ENCODE results near the gene DNAJC10.

Gene DNAJC10

GRCh38 chr2:182807319-182807718 lies 91.3 kb downstream of the DNAJC10 start:
- no peak for DNase-seq

DNA sequence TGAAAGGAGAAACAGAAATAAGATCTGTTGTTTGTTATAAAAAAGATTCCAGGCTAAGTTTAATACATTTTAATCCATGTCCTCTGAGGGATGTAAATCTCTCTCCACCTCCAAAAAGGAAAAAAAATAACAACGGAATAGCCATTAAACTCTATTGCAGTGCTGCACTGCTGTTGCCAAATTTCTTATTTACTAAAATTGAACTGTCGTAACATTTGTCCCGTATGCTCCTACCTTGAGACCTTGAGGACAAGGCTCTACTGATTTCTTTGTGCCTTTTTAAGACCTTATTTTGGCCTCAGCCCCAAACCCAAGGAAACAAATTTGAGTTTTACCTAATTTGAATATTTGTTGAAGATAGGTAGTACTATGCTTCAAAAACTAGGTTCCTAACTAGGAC lies 94.0 kb downstream of the DNAJC10 start:
- DNase-seq, result no peak

DNA sequence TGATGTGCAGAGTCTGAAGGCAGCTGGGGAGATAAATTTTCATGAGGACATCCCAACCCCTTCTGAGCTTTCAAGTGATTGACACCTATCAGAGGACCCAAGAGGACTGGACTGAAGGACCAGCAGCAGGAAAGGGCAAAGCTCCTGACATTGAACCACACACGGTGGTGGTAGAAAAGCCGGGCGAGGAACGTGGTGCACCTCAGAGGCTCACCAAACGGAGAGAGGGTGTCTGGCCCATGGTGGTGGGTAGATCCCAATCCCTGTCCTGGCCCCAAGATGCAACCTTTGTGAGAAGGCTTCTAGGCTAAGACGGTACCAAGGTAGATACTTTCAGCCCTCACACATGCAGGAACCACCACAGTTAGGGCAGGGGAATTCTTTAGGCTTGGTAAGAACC lies 98.3 kb downstream of the DNAJC10 start:
- DNase-seq, result no peak

- no peak for DNase-seq
These were observed 98.7 kb downstream of the DNAJC10 start for GRCh38 chr2:182814804-182815203.

- no peak for DNase-seq
These were observed 100.8 kb downstream of the DNAJC10 start for GRCh38 chr2:182816866-182817265.

- DNase-seq, result no peak
These were observed 101.5 kb downstream of the DNAJC10 start for GRCh38 chr2:182817558-182817957.

DNA sequence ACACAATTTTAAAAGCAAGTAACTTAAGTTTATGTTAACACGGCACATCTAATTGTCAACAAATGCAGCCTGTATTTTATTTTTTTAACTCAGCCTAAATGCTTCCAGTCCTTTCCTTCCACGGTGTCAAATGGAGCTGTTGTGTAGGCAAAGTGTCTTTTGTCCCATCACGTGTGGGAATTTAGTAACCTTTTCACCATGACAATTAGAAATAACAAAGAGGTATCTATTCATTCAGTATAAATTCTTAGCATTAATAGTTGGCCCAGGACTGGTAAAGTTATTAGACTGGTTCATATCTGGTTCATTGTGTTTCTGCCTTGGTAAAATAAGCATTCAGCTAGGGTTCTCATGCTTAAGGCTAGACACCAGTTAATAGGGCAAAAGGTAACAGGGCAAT lies 102.4 kb downstream of the DNAJC10 start:
- peak; percentile 36 for DNase-seq

GRCh38 chr2:182818925-182819324 lies 102.9 kb downstream of the DNAJC10 start:
- DNase-seq, result peak; percentile 39

- DNase-seq, result no peak
These were observed 103.4 kb downstream of the DNAJC10 start for GRCh38 chr2:182819412-182819811.

DNA sequence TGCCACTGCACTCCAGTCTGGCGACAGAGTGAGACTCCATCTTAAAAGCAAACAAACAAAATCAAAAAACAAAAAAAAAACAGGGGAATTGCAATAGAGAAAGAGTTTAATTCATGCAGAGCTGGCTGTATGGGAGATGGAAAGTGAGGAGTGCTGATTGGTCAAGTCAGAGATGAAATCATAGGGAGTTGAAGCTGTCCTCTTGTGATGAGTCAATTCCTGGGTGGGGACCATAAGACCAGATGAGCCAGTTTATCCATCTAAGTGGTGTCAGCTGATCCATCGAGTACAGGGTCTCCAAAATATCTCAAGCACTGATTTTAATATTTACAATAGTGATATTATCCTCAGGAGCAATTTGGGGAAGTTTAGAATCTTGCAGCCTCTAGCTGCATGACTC lies 105.1 kb downstream of the DNAJC10 start:
- DNase-seq, result no peak

- no peak for DNase-seq
These were observed 106.7 kb downstream of the DNAJC10 start for GRCh38 chr2:182822733-182823132.

GRCh38 chr2:182824056-182824766 lies 108.2 kb downstream of the DNAJC10 start:
- no peak for DNase-seq

- DNase-seq, result no peak
These were observed 108.7 kb downstream of the DNAJC10 start for GRCh38 chr2:182824767-182825158.

DNA sequence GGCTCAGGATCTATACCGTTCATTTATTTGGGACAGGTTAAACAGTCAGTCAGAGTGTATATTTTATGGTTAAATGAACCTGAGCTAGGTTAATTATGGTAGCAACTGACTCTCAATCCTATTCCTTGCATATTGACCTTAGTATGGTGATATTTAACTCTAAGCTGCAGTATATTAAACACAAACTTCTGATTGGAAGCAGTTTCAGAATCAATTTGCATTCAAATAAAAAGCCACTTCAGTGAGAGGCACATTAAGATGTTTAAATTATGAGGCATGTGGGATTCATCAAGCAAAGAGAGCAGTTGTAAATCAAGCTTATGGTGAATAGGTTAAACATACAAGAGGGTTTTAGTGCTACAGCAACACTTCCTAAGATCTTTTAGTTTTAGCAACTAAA lies 110.0 kb downstream of the DNAJC10 start:
- no peak for DNase-seq

DNA sequence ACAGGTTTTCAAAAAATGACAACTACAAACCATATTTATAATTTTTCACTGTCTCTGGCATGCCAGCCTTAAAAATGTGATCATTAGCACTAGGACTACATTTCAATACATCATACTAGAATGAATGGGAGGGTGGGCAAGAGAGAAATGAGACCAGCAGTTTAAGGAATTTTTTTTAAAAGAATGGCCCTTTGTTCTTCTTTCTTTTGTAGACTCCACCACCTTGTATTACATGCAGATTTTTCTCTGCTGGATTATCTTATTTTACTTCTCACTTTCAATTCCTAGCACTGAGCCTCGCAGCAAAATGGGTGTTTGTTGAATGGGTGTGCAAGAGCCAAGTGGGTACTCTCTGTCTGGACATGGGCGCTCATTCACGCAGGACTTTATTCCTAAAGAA lies 110.4 kb downstream of the DNAJC10 start:
- DNase-seq, result no peak

DNA sequence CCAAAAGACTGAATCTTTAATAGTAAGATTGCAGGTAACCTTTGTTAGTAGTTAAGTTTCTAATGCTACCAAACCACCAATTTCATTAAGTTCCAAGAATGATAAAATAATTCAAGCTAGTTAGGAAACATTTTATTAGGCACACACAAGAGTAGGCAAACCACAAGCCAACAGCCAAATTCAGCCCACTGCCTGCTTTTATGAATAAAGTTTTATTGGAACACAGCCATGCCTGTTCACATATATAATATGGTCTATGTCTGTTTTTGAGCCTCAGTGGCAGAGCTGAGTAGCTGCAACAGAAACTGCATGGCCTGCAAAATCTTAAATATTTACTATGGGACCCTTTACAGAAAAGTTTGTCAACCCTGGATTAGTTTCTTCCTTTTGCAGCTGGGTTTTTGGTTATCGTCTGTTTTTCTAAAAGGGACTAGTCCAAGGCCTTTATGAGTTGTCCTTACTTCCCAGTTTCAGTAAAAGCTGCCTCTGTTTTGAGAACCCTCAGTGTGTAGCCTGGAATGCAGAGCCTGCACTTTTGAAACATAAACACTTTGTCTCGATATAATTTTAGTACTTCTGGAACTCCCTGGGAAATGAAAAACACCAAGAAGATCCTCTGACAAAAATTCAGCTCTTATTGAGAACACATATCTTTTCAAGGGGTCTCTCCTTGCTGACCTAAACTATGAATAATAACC lies 111.3 kb downstream of the DNAJC10 start:
- DNase-seq, result no peak

- no peak for DNase-seq
These were observed 115.0 kb downstream of the DNAJC10 start for GRCh38 chr2:182831101-182831500.

GRCh38 chr2:182831921-182832320 lies 115.9 kb downstream of the DNAJC10 start:
- DNase-seq, result no peak

GRCh38 chr2:182833084-182833854 lies 117.2 kb downstream of the DNAJC10 start:
- DNase-seq, result no peak

DNA sequence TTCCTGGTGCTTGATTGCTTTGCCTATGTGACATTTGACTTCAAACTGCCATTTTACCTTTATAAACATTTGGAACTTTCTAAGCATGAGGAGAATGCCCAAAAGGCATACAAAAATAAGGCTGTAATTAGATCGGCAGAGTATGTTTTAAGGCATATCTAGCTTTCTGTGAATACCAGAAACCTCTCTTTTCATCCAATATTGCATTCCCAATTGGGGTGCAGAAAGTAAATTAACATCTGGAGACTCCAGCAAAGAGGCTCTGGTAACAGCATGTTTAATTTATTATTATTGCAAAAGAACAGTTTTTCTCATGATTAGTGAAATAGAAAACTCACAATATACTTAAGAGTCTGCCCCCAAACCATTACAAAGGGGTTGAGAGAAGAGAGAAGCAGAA lies 118.2 kb downstream of the DNAJC10 start:
- no peak for DNase-seq

DNA sequence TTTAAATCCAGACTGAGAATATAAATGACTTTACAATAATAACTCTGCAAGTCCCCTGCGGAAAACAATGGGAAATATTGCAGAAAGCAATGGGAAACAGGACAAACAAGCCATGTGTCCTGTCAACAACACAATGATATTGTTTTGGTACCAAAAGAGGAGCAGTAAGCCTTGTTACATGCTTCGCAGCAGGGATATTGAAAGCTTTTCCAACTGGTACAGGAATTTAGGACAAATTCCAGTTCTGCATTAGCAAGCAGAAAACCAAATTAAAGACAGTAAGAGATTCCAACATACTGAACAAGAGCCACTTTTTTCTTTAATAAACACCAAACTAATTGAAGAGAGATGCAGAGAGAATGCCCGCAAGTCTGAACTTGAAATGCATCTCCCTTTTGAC lies 120.4 kb downstream of the DNAJC10 start:
- DNase-seq, result peak; percentile 32

Data from eye (tissue), 1 donor.